Measurements from ENCODE around the gene TMEFF2. TPM values are rescaled to one million over a fixed set of nuclear protein-coding genes. Genes with fewer than 3 reads are reported as not detected.

TMEFF2 gene
- total and polyA plus RNA-seq, 2 donors (not counting 1 experiment from before 2014, with no cell fraction given) = not detected

GRCh38 chr2:192186806-192187205, 7.9 kb downstream of the TMEFF2 start:
- H3K4me1 ChIP-seq (ENCODE audit: control insufficient read depth in 2 of 2, insufficient read depth in 2 of 2, low read length in 2 of 2) = no peaks in the 10 kb centered on the region
- peaks cover 0 to 1% (median 0%) of the 10 kb centered on the region in 3 donors for H3K9me3 ChIP-seq (ENCODE audit: control extremely low read depth in 1 of 3, control insufficient read depth in 2 of 3, insufficient read depth in 1 of 3, low read length in 2 of 3)
- Mint-ChIP-seq H3K9me3 (ENCODE audit: insufficient read depth) (no peaks in the 10 kb centered on the region), H3K27me3 (peaks cover 32% of the 10 kb centered on the region), H3K4me1 (no peaks in the 10 kb centered on the region), H3K27ac (no peak overlapping the region), H3K4me3 (no peak overlapping the region)
- CTCF ChIA-PET = no interaction called here
- H3K27ac ChIP-seq (ENCODE audit: low read length in 2 of 2) = no peak overlapping the region
- TF ChIP-seq EZH2 (IDR thresholded peaks at IDR 0.05; ENCODE audit: borderline replicate concordance, insufficient read depth, low read depth, low read length, poor library complexity, severe bottlenecking) (no peak), CTCF (IDR thresholded peaks at IDR 0.05) (no peak)
- intact Hi-C loops (cut with micrococcal nuclease) = no loop called here
- no peak overlapping the region for H3K9ac ChIP-seq (ENCODE audit: low read length)
- no peaks in the 10 kb centered on the region for H3K36me3 ChIP-seq (replicated peaks in 1 of 2; ENCODE audit: control extremely low read depth in 1 of 2, control insufficient read depth in 1 of 2, extremely low read depth in 1 of 2, insufficient read depth in 2 of 2, low read length in 1 of 2)
- DNase-seq = no peak
- ATAC-seq (ENCODE audit: low read depth) = no peak
- POLR2A ChIA-PET = no interaction called here
- H3K27me3 ChIP-seq (replicated peaks in 1 of 4; ENCODE audit: control extremely low read depth in 1 of 4, control insufficient read depth in 3 of 4, insufficient read depth in 4 of 4, low read length in 3 of 4) = peaks cover 0 to 5% (median 0%) of the 10 kb centered on the region in 4 experiments
- no peak overlapping the region for H3K4me3 ChIP-seq (ENCODE audit: control extremely low read depth in 1 of 5, extremely low read depth in 1 of 5, insufficient read depth in 1 of 5, low read depth in 2 of 5, low read length in 4 of 5)
- H4K20me1 ChIP-seq (ENCODE audit: control insufficient read depth, insufficient read depth, low read length, poor library complexity, severe bottlenecking) = no peaks in the 10 kb centered on the region
- H3K4me2 ChIP-seq (replicated peaks; ENCODE audit: low read depth, low read length, poor library complexity, severe bottlenecking) = no peak overlapping the region
- no peak overlapping the region for H2AFZ ChIP-seq (ENCODE audit: insufficient read depth, low read depth, low read length, poor library complexity, severe bottlenecking)
- WGBS (ENCODE audit: insufficient coverage) = 85% methylated on average over 3 of the region's 5 CpGs
- H3K79me2 ChIP-seq (ENCODE audit: control insufficient read depth, insufficient read depth, low read length) = no peaks in the 10 kb centered on the region

GRCh38 chr2:192184349-192184748, 10.4 kb downstream of the TMEFF2 start:
- ChIA-PET CTCF (no interaction called here), POLR2A (no interaction called here)
- H3K36me3 ChIP-seq (replicated peaks in 1 of 2; ENCODE audit: control extremely low read depth in 1 of 2, control insufficient read depth in 1 of 2, extremely low read depth in 1 of 2, insufficient read depth in 2 of 2, low read length in 1 of 2) = no peaks in the 10 kb centered on the region
- no peaks in the 10 kb centered on the region for H4K20me1 ChIP-seq (ENCODE audit: control insufficient read depth, insufficient read depth, low read length, poor library complexity, severe bottlenecking)
- H2AFZ ChIP-seq (ENCODE audit: insufficient read depth, low read depth, low read length, poor library complexity, severe bottlenecking) = no peak overlapping the region
- intact Hi-C loops (cut with micrococcal nuclease) = no loop called here
- H3K27me3 ChIP-seq (replicated peaks in 1 of 4; ENCODE audit: control extremely low read depth in 1 of 4, control insufficient read depth in 3 of 4, insufficient read depth in 4 of 4, low read length in 3 of 4) = no peaks in the 10 kb centered on the region
- no peaks in the 10 kb centered on the region for H3K79me2 ChIP-seq (ENCODE audit: control insufficient read depth, insufficient read depth, low read length)
- H3K4me1 ChIP-seq (ENCODE audit: control insufficient read depth in 2 of 2, insufficient read depth in 2 of 2, low read length in 2 of 2) = no peaks in the 10 kb centered on the region
- Mint-ChIP-seq H3K4me1 (no peaks in the 10 kb centered on the region), H3K9me3 (ENCODE audit: insufficient read depth) (no peaks in the 10 kb centered on the region), H3K27me3 (peaks cover 17% of the 10 kb centered on the region), H3K4me3 (no peak overlapping the region), H3K27ac (no peak overlapping the region)
- no peak overlapping the region for H3K27ac ChIP-seq (ENCODE audit: low read length in 2 of 2)
- DNase-seq = no peak
- ATAC-seq (ENCODE audit: low read depth) = no peak
- H3K4me3 ChIP-seq (ENCODE audit: control extremely low read depth in 1 of 5, extremely low read depth in 1 of 5, insufficient read depth in 1 of 5, low read depth in 2 of 5, low read length in 4 of 5) = no peak overlapping the region
- H3K9me3 ChIP-seq (ENCODE audit: control extremely low read depth in 1 of 3, control insufficient read depth in 2 of 3, insufficient read depth in 1 of 3, low read length in 2 of 3) = peaks cover 0 to 1% (median 0%) of the 10 kb centered on the region in 3 donors
- TF ChIP-seq EZH2 (IDR thresholded peaks at IDR 0.05; ENCODE audit: borderline replicate concordance, insufficient read depth, low read depth, low read length, poor library complexity, severe bottlenecking) (no peak), CTCF (IDR thresholded peaks at IDR 0.05) (no peak)
- no CpG with 5 or more reads among the region's 2 CpGs for WGBS (ENCODE audit: insufficient coverage)
- no peak overlapping the region for H3K9ac ChIP-seq (ENCODE audit: low read length)
- H3K4me2 ChIP-seq (replicated peaks; ENCODE audit: low read depth, low read length, poor library complexity, severe bottlenecking) = no peak overlapping the region

Data from B cell (primary cell).